Cardiac muscle cell (in vitro differentiated cells and primary cell): ENCODE results near the gene MPPED1. TPM values are rescaled to one million over a fixed set of nuclear protein-coding genes. Genes with fewer than 3 reads are reported as not detected.

Experiments used
- DNase-seq, 2 donors: peaks; one replicate each; pipeline versions ENCODE4 v3.0.0 to v3.0.0-alpha.2; 2010 to 2017; ENCODE audit warnings: low read depth in 1 of 2, low spot score in 1 of 2
- H3K27ac ChIP-seq: fragments of 200-600 bp; sonication (generic); 2 replicates; pipeline ENCODE4 v1.5.1; 2016
- H3K27me3 ChIP-seq: fragments of 200-600 bp; sonication (generic); 2 replicates; pipeline ENCODE4 v1.6.0; 2016; ENCODE audit warnings: control low read depth
- H3K36me3 ChIP-seq: fragments of 200-600 bp; sonication (generic); 2 replicates; pipeline ENCODE4 v1.5.1; 2016; ENCODE audit warnings: control low read depth
- H3K4me1 ChIP-seq: fragments of 200-600 bp; sonication (generic); 2 replicates; pipeline ENCODE4 v1.8.1; 2017; ENCODE audit warnings: low read depth, mild to moderate bottlenecking, mixed run types
- H3K4me3 ChIP-seq: fragments of 200-600 bp; sonication (generic); 2 replicates; pipeline ENCODE4 v1.5.1; 2016; ENCODE audit warnings: mild to moderate bottlenecking
- H3K9me3 ChIP-seq: fragments of 200-600 bp; sonication (generic); 2 replicates; pipeline ENCODE4 v1.5.1; 2017; ENCODE audit warnings: low read depth, mild to moderate bottlenecking, control low read depth
- polyA plus RNA-seq: library from polyadenylated mRNA; unstranded; fragments of >200 nt; fragmentation: Nextera tagmentation; extraction: Ambion mirVana; gene quantifications from 2 replicates; pipeline ENCODE4 v1.2.1, GENCODE V29; 2016
- total RNA-seq: library from RNA; depleted of rRNA; stranded (reverse); fragments of >200 nt; gene quantifications from 2 replicates; pipeline ENCODE4 v1.2.3, GENCODE V29; 2016
- TF ChIP-seq, protein P1 (sequence below): IDR thresholded peaks from 2 replicates; pipeline ENCODE4 v1.5.1; 2012; ENCODE audit warnings: low read depth, mild to moderate bottlenecking, low read length

MPPED1 gene
- total and polyA plus RNA-seq, 2 experiments from 2014 or later, result 0.12 TPM; not detected in 1

- Histone ChIP-seq H3K27me3 (peaks cover 44% of the 10 kb centered on the region), H3K4me3 (no peak overlapping the region), H3K9me3 (no peaks in the 10 kb centered on the region), H3K4me1 (no peaks in the 10 kb centered on the region), H3K36me3 (no peaks in the 10 kb centered on the region), H3K27ac (no peak overlapping the region)
- TF ChIP-seq, protein P1, sequence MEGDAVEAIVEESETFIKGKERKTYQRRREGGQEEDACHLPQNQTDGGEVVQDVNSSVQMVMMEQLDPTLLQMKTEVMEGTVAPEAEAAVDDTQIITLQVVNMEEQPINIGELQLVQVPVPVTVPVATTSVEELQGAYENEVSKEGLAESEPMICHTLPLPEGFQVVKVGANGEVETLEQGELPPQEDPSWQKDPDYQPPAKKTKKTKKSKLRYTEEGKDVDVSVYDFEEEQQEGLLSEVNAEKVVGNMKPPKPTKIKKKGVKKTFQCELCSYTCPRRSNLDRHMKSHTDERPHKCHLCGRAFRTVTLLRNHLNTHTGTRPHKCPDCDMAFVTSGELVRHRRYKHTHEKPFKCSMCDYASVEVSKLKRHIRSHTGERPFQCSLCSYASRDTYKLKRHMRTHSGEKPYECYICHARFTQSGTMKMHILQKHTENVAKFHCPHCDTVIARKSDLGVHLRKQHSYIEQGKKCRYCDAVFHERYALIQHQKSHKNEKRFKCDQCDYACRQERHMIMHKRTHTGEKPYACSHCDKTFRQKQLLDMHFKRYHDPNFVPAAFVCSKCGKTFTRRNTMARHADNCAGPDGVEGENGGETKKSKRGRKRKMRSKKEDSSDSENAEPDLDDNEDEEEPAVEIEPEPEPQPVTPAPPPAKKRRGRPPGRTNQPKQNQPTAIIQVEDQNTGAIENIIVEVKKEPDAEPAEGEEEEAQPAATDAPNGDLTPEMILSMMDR, result no peak
- DNase-seq, result no peak
Observed at GRCh38 chr22:43407591-43407990, 4.2 kb upstream of the MPPED1 start.

GRCh38 chr22:43408009-43408408 lies 3.8 kb upstream of the MPPED1 start:
- Histone ChIP-seq H3K4me3 (no peak overlapping the region), H3K4me1 (no peaks in the 10 kb centered on the region), H3K27ac (no peak overlapping the region), H3K9me3 (no peaks in the 10 kb centered on the region), H3K36me3 (no peaks in the 10 kb centered on the region), H3K27me3 (peaks cover 48% of the 10 kb centered on the region)
- TF ChIP-seq, protein P1, result no peak
- no peak for DNase-seq

GRCh38 chr22:43409046-43409445 lies 2.8 kb upstream of the MPPED1 start:
- Histone ChIP-seq H3K27me3 (peaks cover 58% of the 10 kb centered on the region), H3K9me3 (no peaks in the 10 kb centered on the region), H3K27ac (no peak overlapping the region), H3K36me3 (no peaks in the 10 kb centered on the region), H3K4me1 (no peaks in the 10 kb centered on the region), H3K4me3 (no peak overlapping the region)
- TF ChIP-seq, protein P1, result no peak
- DNase-seq, result no peak

- Histone ChIP-seq H3K4me1 (no peaks in the 10 kb centered on the region), H3K27ac (no peak overlapping the region), H3K9me3 (no peaks in the 10 kb centered on the region), H3K36me3 (no peaks in the 10 kb centered on the region), H3K27me3 (peaks cover 66% of the 10 kb centered on the region), H3K4me3 (no peak overlapping the region)
- DNase-seq, result no peak
- TF ChIP-seq, protein P1, result no peak
Observed at GRCh38 chr22:43409800-43410199, 2.0 kb upstream of the MPPED1 start.

DNA sequence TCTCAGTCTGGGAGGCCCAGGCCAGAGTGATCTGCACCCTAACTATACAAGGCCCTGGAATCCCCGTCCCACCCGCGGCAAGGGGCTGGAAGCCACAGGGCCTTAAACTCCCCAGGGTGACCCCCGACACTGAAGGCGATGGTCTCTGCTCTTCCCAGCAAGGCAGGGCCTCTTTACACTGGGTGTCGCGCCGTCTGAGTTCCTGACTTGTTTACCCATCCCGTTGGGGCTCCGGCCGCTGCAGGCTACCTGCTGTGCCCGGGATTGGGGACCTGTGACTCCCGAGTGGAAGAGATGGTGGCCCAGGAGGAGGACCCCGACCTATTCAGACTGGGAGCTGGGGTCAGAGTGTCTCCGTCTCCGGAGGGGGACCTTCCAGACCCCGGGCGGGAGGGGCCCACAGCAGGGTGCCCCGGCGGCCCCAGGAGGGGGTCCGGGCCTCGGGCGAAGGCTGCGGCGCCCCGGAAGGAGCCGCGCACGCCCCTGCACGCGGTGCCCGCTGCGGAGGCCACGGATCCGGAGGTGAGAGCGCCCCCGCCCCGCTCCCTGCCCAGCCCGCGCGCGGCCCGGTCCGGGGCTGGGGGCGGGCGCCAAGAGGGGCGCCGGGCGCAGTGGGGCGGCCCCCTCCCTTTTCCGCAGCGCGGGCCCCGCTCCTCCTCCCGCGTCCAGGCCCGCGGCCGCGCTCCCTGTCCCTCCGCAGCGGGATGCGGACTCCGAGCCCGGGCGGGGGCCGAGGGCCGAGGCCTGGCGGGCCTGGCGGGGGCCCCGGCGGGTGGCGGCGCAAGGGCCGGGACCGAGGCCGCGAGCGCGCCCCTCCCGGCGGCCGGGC lies 560 bp upstream of the MPPED1 start:
- H3K9me3 ChIP-seq, result no peaks in the 10 kb centered on the region
- no peak overlapping the region for H3K4me3 ChIP-seq
- no peak overlapping the region for H3K27ac ChIP-seq
- TF ChIP-seq, protein P1, result no peak
- H3K27me3 ChIP-seq, result peaks cover 79% of the 10 kb centered on the region
- H3K36me3 ChIP-seq, result no peaks in the 10 kb centered on the region
- H3K4me1 ChIP-seq, result no peaks in the 10 kb centered on the region
- DNase-seq, result no peak
